SH-SY5Y (cell line): Measurements from ENCODE around the gene INPP4A.

ENCODE experiments used
- GATA2 ChIP-seq: IDR thresholded peaks from 2 replicates; pipeline ENCODE4 v1.6.1; 2011; ENCODE audit warnings: mild to moderate bottlenecking, low read depth, low read length
- GATA3 ChIP-seq: IDR thresholded peaks from 2 replicates; pipeline ENCODE4 v1.6.1; 2011; ENCODE audit warnings: low read depth, mild to moderate bottlenecking, low read length, moderate library complexity

GRCh38 chr2:98454500-98455235, 10.0 kb downstream of the INPP4A start:
- TF ChIP-seq GATA2 = no peak
- no peak for TF ChIP-seq GATA3
